ENCODE results near the gene GYS2. TPM values are rescaled to one million over a fixed set of nuclear protein-coding genes. Genes with fewer than 3 reads are reported as not detected.
A peak's percentile ranks its signal among the peaks of the same experiment; 100 is the strongest.

Gene GYS2
- total and polyA plus RNA-seq, 8 donors, result 0.33 TPM; not detected in 7

- intact Hi-C loops (cut with DNase I; ENCODE audit: low total_unique reads), result no loop called here
- TF ChIP-seq EP300 (IDR thresholded peaks at IDR 0.05), result no peak
- no peak for TF ChIP-seq CTCF (IDR thresholded peaks at IDR 0.05)
- TF ChIP-seq POLR2AphosphoS5 (IDR thresholded peaks at IDR 0.05), result no peak
- no peak for TF ChIP-seq POLR2A (IDR thresholded peaks at IDR 0.05)
- Histone ChIP-seq H3K4me1 (no peaks in the 10 kb centered on the region), H3K27me3 (no peaks in the 10 kb centered on the region), H3K9me3 (no peaks in the 10 kb centered on the region), H3K36me3 (no peaks in the 10 kb centered on the region), H3K27ac (no peak overlapping the region), H3K4me3 (no peak overlapping the region)
- WGBS, 5 donors, result 28 to 47% (median 40%) methylated on average over 2 of the region's 2 CpGs
- DNase-seq, result no peak
Measured at GRCh38 chr12:21561158-21561557, 43.5 kb downstream of the GYS2 start.

- WGBS, 5 donors, result 70 to 77% (median 74%) methylated on average over 7 of the region's 7 CpGs
- no peaks in the 10 kb centered on the region for H3K4me1 ChIP-seq
- H3K27me3 ChIP-seq, result no peaks in the 10 kb centered on the region
- H3K27ac ChIP-seq, result no peak overlapping the region
- no peaks in the 10 kb centered on the region for H3K9me3 ChIP-seq
- peak in 1 of 2 donors; percentile 8 for DNase-seq
- TF ChIP-seq POLR2A (IDR thresholded peaks at IDR 0.05) (no peak), POLR2AphosphoS5 (IDR thresholded peaks at IDR 0.05) (no peak), EP300 (IDR thresholded peaks at IDR 0.05) (no peak), CTCF (IDR thresholded peaks at IDR 0.05) (no peak)
- H3K4me3 ChIP-seq, result no peak overlapping the region
- no peaks in the 10 kb centered on the region for H3K36me3 ChIP-seq
- intact Hi-C loops (cut with DNase I; ENCODE audit: low total_unique reads), result no loop called here
Measured at GRCh38 chr12:21559855-21560569, 44.6 kb downstream of the GYS2 start.

GRCh38 chr12:21558100-21558679 lies 46.5 kb downstream of the GYS2 start:
- TF ChIP-seq EP300 (IDR thresholded peaks at IDR 0.05), result no peak
- no peak for TF ChIP-seq CTCF (IDR thresholded peaks at IDR 0.05)
- TF ChIP-seq POLR2A (IDR thresholded peaks at IDR 0.05), result no peak
- no peak for TF ChIP-seq POLR2AphosphoS5 (IDR thresholded peaks at IDR 0.05)
- Histone ChIP-seq H3K27me3 (no peaks in the 10 kb centered on the region), H3K36me3 (no peaks in the 10 kb centered on the region), H3K4me3 (no peak overlapping the region), H3K27ac (no peak overlapping the region), H3K9me3 (no peaks in the 10 kb centered on the region), H3K4me1 (no peaks in the 10 kb centered on the region)
- DNase-seq, result no peak
- WGBS, 5 donors, result 76 to 87% (median 82%) methylated on average over 9 of the region's 9 CpGs
- intact Hi-C loops (cut with DNase I; ENCODE audit: low total_unique reads), result no loop called here

- Histone ChIP-seq H3K4me1 (peaks cover 0 to 12% (median 3%) of the 10 kb centered on the region in 4 donors), H3K27ac (no peak overlapping the region), H3K27me3 (no peaks in the 10 kb centered on the region), H3K4me3 (no peak overlapping the region), H3K9me3 (no peaks in the 10 kb centered on the region), H3K36me3 (no peaks in the 10 kb centered on the region)
- intact Hi-C loops (cut with DNase I; ENCODE audit: low total_unique reads), result no loop called here
- no peak for DNase-seq
- TF ChIP-seq EP300 (IDR thresholded peaks at IDR 0.05) (no peak), POLR2A (IDR thresholded peaks at IDR 0.05) (no peak), POLR2AphosphoS5 (IDR thresholded peaks at IDR 0.05) (no peak), CTCF (IDR thresholded peaks at IDR 0.05) (no peak)
Measured at GRCh38 chr12:21553329-21553675, 51.3 kb downstream of the GYS2 start.
